Hepatocyte (in vitro differentiated cells): ENCODE measurements around the gene SUGCT. TPM values are rescaled to one million over a fixed set of nuclear protein-coding genes. Genes with fewer than 3 reads are reported as not detected.

Experiments used
- DNase-seq: peaks from one replicate; pipeline ENCODE4 v3.0.0-alpha.2; 2016; ENCODE audit warnings: low spot score
- H2AFZ ChIP-seq: fragments of 200-600 bp; sonication (generic); 2 replicates; pipeline ENCODE4 v1.6.0; 2016; ENCODE audit warnings: antibody characterized with exemption, mild to moderate bottlenecking
- H3K27ac ChIP-seq: fragments of 200-600 bp; sonication (generic); 2 replicates; pipeline ENCODE4 v1.5.1; 2016; ENCODE audit warnings: mild to moderate bottlenecking
- H3K27me3 ChIP-seq: fragments of 200-600 bp; sonication (generic); 2 replicates; pipeline ENCODE4 v1.6.1; 2016
- H3K36me3 ChIP-seq: fragments of 200-600 bp; sonication (generic); replicated peaks from 2 replicates; pipeline ENCODE4 v1.5.1; 2016; ENCODE audit warnings: low read depth; ENCODE audit not compliant: insufficient read depth
- H3K4me1 ChIP-seq: fragments of 200-600 bp; sonication (generic); 2 replicates; pipeline ENCODE4 v1.5.1; 2016; ENCODE audit warnings: mild to moderate bottlenecking, moderate library complexity; ENCODE audit not compliant: insufficient read depth
- H3K4me2 ChIP-seq: fragments of 200-600 bp; sonication (generic); 2 replicates; pipeline ENCODE4 v1.6.0; 2016
- H3K4me3 ChIP-seq: fragments of 200-600 bp; sonication (generic); 2 replicates; pipeline ENCODE4 v1.5.1; 2016; ENCODE audit warnings: mild to moderate bottlenecking
- H3K79me2 ChIP-seq: fragments of 200-600 bp; sonication (generic); 2 replicates; pipeline ENCODE4 v1.6.0; 2017; ENCODE audit warnings: mild to moderate bottlenecking
- H3K9me2 ChIP-seq: fragments of 200-600 bp; sonication (generic); replicated peaks from 2 replicates; pipeline ENCODE4 v1.6.0; 2017; ENCODE audit warnings: mild to moderate bottlenecking; ENCODE audit not compliant: insufficient read depth
- H3K9me3 ChIP-seq: fragments of 200-600 bp; sonication (generic); 2 replicates; pipeline ENCODE4 v1.5.1; 2016; ENCODE audit warnings: low read depth, mild to moderate bottlenecking
- H4K20me1 ChIP-seq: fragments of 200-600 bp; sonication (generic); 2 replicates; pipeline ENCODE4 v1.6.0; 2016; ENCODE audit warnings: mild to moderate bottlenecking; ENCODE audit not compliant: insufficient read depth, poor library complexity, severe bottlenecking
- CTCF ChIP-seq: fragments of 200-600 bp; sonication (generic); IDR thresholded peaks from 2 replicates; pipeline ENCODE4 v1.5.1; 2016; ENCODE audit warnings: antibody characterized with exemption, mild to moderate bottlenecking; ENCODE audit not compliant: poor library complexity
- EZH2 ChIP-seq: fragments of 200-600 bp; sonication (generic); IDR thresholded peaks from 2 replicates; pipeline ENCODE4 v1.6.1; 2016; ENCODE audit warnings: antibody characterized with exemption, mild to moderate bottlenecking, borderline replicate concordance
- EZH2phosphoT487 ChIP-seq: fragments of 200-600 bp; sonication (generic); IDR thresholded peaks from one replicate; pipeline ENCODE4 v1.6.1; 2018; ENCODE audit warnings: antibody characterized with exemption, mild to moderate bottlenecking, low read depth, moderate library complexity; ENCODE audit not compliant: unreplicated experiment, severe bottlenecking
- WGBS: methylation state at CpG from one replicate; pipeline ENCODE4 v1.1.6; 2016; ENCODE audit warnings: low lambda C conversion rate; ENCODE audit errors: missing lambda C conversion rate; 5-methylcytosine and 5-hydroxymethylcytosine counted together
- polyA plus RNA-seq: library from polyadenylated mRNA; unstranded; fragments of >200 nt; fragmentation: Nextera tagmentation; extraction: Ambion mirVana; gene quantifications from 2 replicates; pipeline ENCODE4 v1.2.1, GENCODE V29; 2016
- total RNA-seq: library from RNA; depleted of rRNA; stranded (reverse); fragments of >200 nt; gene quantifications from 2 replicates; pipeline ENCODE4 v1.2.3, GENCODE V29; 2014

The SUGCT gene
- total and polyA plus RNA-seq, 2 experiments from 2014 or later, result 5.1 to 12.0 TPM

- WGBS, result 100% methylated on average over 1 of the region's 1 CpG
- Histone ChIP-seq H3K27me3 (no peaks in the 10 kb centered on the region), H4K20me1 (no peaks in the 10 kb centered on the region), H3K4me3 (no peak overlapping the region), H3K79me2 (no peaks in the 10 kb centered on the region), H3K27ac (no peak overlapping the region), H3K9me2 (no peaks in the 10 kb centered on the region), H3K9me3 (no peaks in the 10 kb centered on the region), H3K36me3 (no peaks in the 10 kb centered on the region), H2AFZ (no peak overlapping the region), H3K4me2 (no peak overlapping the region), H3K4me1 (peaks cover 8% of the 10 kb centered on the region)
- TF ChIP-seq CTCF (no peak), EZH2phosphoT487 (no peak), EZH2 (no peak)
- no peak for DNase-seq
These were observed 585.6 kb downstream of the SUGCT start for GRCh38 chr7:40720416-40720815.

GRCh38 chr7:40721342-40721949, 586.6 kb downstream of the SUGCT start:
- Histone ChIP-seq H3K9me2 (no peaks in the 10 kb centered on the region), H4K20me1 (no peaks in the 10 kb centered on the region), H3K79me2 (no peaks in the 10 kb centered on the region), H3K4me2 (no peak overlapping the region), H3K9me3 (no peaks in the 10 kb centered on the region), H3K4me3 (no peak overlapping the region), H2AFZ (no peak overlapping the region), H3K27me3 (no peaks in the 10 kb centered on the region), H3K27ac (no peak overlapping the region), H3K4me1 (no peaks in the 10 kb centered on the region), H3K36me3 (no peaks in the 10 kb centered on the region)
- DNase-seq, result no peak
- TF ChIP-seq EZH2 (no peak), CTCF (no peak), EZH2phosphoT487 (no peak)
- 78% methylated on average over 2 of the region's 2 CpGs for WGBS

- Histone ChIP-seq H3K9me3 (no peaks in the 10 kb centered on the region), H2AFZ (no peak overlapping the region), H3K4me2 (no peak overlapping the region), H3K79me2 (no peaks in the 10 kb centered on the region), H3K27ac (no peak overlapping the region), H3K4me3 (no peak overlapping the region), H3K36me3 (no peaks in the 10 kb centered on the region), H4K20me1 (no peaks in the 10 kb centered on the region), H3K27me3 (no peaks in the 10 kb centered on the region), H3K4me1 (no peaks in the 10 kb centered on the region), H3K9me2 (no peaks in the 10 kb centered on the region)
- WGBS, result 92% methylated on average over 2 of the region's 2 CpGs
- TF ChIP-seq EZH2 (no peak), CTCF (no peak)
- DNase-seq, result no peak
These were observed 587.4 kb downstream of the SUGCT start for GRCh38 chr7:40722242-40722641.

GRCh38 chr7:40723829-40724228, 589.0 kb downstream of the SUGCT start:
- Histone ChIP-seq H3K79me2 (no peaks in the 10 kb centered on the region), H3K27me3 (no peaks in the 10 kb centered on the region), H2AFZ (no peak overlapping the region), H3K4me1 (no peaks in the 10 kb centered on the region), H3K36me3 (no peaks in the 10 kb centered on the region), H3K9me2 (no peaks in the 10 kb centered on the region), H3K4me3 (no peak overlapping the region), H4K20me1 (no peaks in the 10 kb centered on the region), H3K4me2 (no peak overlapping the region), H3K27ac (no peak overlapping the region), H3K9me3 (no peaks in the 10 kb centered on the region)
- 91% methylated on average over 2 of the region's 2 CpGs for WGBS
- no peak for TF ChIP-seq CTCF
- no peak for TF ChIP-seq EZH2
- TF ChIP-seq EZH2phosphoT487, result no peak
- no peak for DNase-seq
